HUDEP-2 (cell line): ENCODE data around the gene LMX1B.

Experiments used
- DNase-seq, 76 experiments: peaks; one replicate each; lab custom pipeline; 2025; ENCODE audit not compliant: unreplicated experiment in 76 of 76; lab: John Stamatoyannopoulos, UW

The LMX1B gene

DNA sequence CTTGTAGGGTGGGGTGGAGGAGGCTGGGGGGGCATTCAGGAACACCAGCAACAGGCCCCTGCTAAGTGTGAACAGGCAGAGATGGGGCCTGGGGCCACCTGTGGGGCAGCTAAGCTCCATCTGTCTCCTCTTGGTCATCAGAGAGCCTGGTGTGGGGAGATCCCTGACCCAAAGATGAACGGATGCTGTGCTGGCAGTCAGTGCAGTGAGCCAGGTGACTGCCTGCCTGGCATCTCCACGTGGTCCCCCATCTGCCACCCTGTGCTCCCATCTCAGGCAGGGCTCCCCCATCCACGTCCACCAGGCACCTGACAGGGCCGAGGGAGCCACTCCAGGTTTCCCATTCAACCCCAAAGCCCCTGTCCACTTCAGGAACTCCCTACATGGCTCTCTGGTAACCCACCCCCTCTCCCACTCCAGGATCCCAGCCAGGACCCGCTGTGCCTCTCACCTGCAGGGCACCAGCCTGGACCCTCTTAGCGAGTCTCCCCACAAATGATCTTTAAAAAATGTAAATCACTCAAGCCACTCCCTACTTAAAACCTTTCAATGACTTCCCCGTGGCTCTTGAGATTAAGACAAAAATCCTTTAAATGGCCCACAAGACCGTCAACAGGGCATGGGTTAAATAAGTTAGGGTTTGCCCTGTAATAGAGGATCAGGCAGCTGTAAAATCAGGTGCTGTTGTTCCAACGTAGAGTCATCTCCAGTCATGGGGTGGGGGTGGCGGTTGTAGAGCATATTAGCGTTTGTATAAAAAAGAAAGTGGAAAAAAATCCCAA, 60.8 kb downstream of the LMX1B start:
- DNase-seq = no peak

GRCh38 chr9:126675147-126675467, 61.4 kb downstream of the LMX1B start:
- no peak for DNase-seq

GRCh38 chr9:126676102-126676684, 62.5 kb downstream of the LMX1B start:
- no peak for DNase-seq

DNA sequence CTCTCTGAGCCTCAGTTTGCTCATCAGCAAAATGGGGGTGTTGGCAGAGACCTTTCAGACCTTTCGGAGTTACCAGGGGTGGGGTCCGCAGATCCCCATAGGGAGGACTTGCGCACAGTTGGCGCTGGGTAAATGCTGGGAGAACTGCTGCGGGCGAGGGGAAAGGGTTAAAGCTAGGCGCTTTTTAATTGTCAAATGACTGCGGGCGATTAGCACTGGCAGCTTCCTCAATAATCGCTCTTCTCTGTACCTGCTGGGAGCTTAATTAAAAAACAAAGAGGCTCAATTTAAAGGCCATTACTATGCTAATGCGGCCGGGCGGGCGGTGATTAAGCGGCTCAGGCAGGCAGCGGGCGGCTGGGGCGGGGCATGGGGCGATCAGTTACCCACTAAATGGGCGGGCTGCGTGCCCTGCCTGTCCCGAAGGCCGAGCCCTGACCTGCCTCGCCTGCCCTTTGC, 63.0 kb downstream of the LMX1B start:
- DNase-seq = peak in 2 of 76 experiments; percentile 3 to 4

DNA sequence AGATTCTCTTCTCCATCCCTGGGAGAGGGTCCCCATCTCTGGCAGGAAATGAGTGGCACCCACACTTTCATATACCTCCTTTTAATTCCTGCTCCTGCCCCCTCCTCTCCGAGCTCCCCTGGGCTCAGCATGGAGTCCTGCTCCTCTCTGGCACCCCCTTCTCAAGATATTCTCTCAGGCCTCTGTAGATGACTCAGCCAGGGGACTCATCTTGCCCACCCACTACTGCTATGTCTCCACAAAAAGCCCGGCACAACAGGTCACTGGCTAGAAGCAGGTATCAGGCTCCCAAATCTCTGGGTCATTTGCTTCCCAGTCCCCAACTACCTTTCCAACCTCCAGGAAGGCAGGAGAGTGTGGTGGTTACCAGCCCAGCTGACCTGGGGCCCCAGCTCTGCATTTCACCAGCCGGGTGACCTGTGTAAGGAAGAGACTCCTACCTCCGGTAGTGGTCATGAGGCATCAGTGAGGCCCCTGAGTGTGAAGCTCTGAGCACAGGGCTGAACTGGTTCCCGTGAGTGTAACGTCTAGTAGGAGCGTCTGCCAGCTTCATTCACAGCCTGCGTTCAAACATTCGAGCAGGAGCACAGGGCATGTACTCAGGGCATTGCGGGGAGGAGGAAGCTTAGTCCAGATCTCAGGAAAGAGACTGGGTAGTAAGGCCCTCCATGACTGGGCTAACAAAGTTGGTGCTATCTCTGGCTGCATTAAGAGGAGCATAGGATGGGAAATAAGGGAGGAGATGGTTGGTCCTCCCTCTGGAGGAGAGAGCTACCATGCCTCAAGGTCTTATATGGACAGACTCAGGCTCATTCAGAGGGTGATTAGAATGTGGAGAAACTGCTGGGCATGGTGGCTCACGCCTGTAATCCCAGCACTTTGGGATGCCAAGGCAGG, 63.7 kb downstream of the LMX1B start:
- no peak for DNase-seq

- no peak for DNase-seq
These were observed 65.3 kb downstream of the LMX1B start for GRCh38 chr9:126678989-126679388.

GRCh38 chr9:126681336-126681735, 67.6 kb downstream of the LMX1B start:
- DNase-seq = no peak

GRCh38 chr9:126682113-126682810, 68.5 kb downstream of the LMX1B start:
- DNase-seq = no peak

DNA sequence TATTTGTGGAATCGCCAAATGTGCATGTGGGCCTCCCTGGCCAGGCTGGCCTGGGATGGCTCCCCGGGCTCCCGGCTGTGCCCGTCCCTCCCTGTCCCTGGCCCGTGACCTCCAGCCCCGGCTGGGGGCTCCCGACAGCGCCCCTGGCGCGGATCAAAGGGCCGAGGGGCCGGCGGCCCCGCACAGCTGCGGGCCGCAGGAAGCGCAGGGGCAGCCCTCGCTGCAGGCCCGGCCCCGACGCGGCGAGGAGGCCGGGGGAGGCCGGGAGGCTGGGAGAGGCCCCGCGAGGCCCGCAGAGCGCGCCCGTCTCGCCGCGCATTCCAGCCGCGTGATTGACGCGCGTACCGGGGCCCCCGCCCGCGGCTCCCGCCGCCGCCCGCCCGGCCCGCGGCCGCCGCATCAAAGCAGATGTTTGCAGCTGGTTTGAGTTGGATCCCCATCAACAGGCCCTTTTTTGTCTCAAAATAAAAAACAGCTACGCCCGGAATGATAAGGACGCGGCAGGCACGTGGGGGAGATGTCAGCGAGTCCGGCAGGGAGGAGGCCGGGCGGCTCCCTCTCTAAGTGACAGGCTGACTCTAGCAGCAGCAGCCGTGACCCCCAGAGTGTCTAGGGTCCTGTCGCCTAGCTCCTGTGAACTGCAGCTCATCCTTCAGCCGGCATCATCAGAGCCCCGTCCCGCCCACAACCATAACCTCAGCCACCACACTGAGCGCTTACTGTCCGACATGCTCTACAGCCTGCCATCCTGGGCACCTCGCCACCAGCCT, 69.4 kb downstream of the LMX1B start:
- DNase-seq = peak in 37 of 76 experiments; percentile 3 to 46 (median 19)

DNA sequence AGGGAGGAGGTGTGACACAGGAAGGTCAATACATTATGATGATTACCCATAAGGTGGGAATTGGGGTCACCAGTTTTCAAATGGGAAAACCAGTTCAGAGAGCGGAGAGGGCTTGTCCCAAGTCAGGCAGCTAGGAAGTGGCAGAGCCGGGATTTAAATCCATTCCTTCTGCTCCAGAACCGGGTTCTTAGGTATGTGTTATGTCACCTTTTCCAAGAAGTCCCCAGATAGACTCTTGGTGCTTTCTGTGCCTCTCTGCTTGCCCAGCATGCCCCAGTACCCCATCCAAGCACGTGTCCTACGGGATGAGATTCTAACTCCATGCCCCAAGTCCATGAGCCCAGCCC, 69.9 kb downstream of the LMX1B start:
- DNase-seq = no peak

DNA sequence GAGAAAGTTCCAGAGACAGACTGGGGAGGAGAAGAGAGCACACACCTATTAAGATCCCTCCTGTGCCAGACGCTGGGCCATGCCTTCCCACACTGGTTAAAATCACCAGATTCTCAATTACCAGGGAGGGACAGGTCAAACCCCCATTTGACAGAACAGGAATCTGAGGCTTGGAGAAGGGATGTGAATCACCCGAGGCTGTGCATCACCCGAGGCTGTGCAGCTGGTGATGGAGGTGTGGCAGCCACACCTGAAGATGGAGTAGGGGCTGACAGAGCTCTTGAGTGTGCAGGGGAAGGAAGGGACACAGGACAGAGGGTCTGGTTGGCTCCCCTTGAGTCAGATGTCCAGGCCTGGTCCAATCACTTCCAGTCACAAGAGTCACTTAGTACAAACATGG, 70.6 kb downstream of the LMX1B start:
- DNase-seq = no peak

DNA sequence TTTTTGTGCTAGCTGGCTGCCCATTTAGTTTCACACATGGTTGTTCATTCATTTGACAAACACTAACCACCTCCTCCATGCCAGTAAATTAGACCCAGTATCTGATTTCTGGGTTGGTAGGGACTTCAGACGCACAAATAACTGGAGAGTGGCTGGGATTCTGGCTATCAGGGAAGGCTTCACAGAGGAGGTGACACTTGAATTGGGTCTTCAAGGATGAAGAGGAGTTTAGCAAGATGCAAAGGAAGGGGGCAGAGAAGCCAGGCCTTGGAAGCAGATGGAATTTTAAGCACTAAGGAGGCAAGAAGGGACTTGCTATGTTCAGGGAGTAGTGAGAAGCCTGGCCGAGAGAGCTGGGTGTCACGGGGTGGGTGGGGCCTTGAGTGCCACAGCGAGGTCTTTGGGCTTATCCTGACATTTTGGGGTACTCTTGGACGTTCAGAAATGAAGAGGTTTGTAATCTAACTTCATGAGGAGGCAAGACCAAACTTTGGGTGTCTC, 71.3 kb downstream of the LMX1B start:
- DNase-seq = no peak

- no peak for DNase-seq
These were observed 74.3 kb downstream of the LMX1B start for GRCh38 chr9:126687930-126688461.

- no peak for DNase-seq
These were observed 74.9 kb downstream of the LMX1B start for GRCh38 chr9:126688617-126689016.

DNA sequence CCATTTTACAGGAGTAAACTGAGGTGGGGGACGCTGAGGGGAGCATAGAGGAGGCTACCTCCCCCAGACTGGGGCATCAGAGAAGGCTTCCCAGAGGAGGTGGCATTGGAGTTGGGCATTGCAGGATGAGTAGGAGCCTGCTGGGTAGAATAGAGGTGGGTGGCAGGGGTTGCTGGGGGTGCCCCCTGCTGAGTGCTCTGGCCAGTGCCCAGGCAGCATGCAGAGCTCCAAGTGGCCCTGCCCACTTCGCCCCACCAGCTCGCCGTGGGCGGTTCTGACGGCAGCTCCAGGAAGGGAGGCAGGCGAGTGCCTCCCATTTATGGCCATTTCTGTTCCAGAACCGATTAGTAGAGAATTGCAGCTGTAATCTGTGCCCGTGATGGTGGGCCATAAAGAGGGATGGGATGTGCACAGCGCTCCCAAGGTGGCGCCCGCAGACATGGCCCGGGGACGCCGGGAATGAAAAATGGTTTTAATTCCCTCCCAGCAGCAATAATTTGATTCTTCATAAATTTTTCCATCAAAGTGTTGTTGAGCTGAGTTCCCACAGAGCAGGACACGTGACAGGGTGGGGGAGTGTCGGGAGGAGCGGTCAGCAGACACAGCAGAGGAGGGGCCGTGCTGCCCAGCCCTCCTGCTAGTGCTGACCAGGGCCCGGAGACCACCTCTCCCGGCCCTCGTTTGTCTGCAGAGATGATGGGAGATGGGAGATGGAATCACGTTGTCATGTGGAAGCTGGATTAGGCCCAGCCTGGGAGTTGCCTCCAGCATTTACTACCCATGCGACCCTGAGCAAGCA, 75.5 kb downstream of the LMX1B start:
- no peak for DNase-seq

DNA sequence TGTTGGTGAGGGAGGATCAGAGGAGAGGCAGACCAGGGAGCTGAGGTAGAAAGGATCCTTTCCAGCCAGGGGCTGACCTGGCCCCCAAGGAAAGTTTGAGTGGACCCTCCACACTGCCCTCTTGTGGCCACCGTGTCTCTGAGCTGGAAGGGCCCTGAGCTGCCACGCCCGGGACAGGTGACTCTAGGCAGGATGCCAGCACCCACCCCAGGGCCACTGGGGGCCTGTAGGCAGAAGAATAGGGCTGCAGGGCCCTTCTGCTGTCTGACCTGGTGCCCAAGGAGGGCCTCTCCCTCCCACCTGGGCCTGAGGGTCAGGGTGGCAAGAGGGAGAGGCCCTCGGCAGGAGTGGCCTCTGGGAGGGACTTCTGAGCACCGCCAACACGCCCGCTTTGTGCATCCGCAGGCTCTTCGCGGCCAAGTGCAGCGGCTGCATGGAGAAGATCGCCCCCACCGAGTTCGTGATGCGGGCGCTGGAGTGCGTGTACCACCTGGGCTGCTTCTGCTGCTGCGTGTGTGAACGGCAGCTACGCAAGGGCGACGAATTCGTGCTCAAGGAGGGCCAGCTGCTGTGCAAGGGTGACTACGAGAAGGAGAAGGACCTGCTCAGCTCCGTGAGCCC, 76.8 kb downstream of the LMX1B start:
- DNase-seq = peak in 23 of 76 experiments; percentile 0 to 33 (median 13)

DNA sequence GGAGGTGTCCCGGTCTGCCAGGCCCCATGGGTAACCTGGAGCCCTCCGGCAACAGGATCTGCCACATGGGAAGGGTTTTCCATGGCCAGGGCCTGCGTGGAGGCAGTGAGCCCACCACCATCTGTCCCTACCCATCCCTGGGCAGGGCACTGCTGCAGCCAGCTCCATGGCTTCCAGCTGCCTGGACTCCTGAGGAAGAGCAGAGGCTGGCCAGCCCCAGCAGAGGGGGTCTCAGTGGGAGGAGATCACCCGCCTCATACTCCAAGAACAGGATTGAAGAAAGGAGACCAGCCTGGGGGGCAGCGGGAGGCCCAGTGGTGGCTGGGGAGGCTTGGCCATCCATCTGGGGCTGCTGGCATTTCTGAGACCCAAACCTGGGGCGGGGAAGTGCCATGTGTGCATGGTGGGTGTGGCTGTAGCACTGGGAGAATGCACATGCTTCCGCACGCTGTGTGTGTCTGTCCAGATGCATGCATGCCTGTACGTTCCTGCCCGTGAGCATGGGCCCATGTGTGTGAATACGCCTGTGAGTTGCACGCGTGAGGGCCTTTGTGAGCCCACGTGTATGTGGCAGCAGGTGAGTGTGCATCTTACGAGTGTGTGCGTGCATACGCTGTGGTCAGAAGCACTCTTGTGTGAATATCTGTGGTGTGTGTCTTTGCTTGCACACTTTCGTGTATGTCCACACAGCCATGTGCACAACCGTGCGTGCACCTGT, 78.5 kb downstream of the LMX1B start:
- no peak for DNase-seq
